ENCODE results near the gene NPTXR. TPM values are rescaled to one million over a fixed set of nuclear protein-coding genes. Genes with fewer than 3 reads are reported as not detected.

NPTXR gene
- total RNA-seq, 1 donor from 2014 or later, result 4.8 TPM

DNA sequence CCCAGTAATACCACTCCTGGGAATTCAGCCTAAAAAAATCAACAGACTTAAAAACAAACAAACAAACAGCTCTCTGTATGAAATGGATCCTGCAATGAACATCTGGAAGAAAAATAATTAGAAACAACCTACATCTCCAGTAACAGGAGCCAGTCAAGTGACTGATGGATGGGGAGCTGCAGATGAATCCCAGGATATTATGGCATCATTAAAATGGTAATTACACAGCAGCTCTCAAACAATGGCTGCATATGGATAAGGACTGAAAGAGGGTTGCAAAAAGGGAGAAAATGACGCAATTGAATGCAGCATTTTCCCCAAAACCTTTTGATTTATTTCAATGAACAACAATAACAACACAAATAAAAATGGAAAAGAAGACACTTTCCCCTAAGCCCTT, 4.1 kb downstream of the NPTXR start:
- Mint-ChIP-seq H3K4me3 (ENCODE audit: unreplicated experiment) (no peak overlapping the region), H3K27ac (ENCODE audit: unreplicated experiment) (no peak overlapping the region), H3K27me3 (ENCODE audit: unreplicated experiment) (peaks cover 49% of the 10 kb centered on the region)

DNA sequence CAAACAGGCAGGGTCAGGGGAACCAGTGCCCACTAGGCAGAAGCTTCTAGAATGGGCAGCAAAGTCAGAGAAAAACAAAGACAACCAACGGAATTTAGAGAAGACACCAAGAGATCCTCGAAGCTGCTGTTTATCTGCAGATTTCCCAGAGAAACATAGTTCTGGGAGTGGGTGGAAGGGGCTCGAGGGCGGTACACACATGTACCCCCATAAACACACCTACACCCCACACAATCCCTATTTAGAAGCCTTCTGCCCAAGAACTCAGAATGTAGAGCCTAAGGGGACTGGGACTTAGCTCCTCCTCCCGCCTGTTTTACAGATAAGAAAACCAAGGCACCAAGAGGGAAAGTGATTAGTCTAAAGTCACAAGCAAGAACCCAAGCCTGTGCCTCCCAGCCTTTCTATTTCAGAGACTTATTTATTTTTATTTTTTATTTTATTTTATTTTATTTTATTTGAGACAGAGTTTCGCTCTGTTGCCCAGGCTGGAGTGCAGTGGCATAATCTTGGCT, 6.4 kb downstream of the NPTXR start:
- peaks cover 2% of the 10 kb centered on the region for H3K4me1 Mint-ChIP-seq (ENCODE audit: unreplicated experiment)
- no peak overlapping the region for H3K4me3 Mint-ChIP-seq (ENCODE audit: unreplicated experiment)

More for the DNA sequence above, 4.1 kb downstream of the NPTXR start:
- TF ChIP-seq, protein P1, sequence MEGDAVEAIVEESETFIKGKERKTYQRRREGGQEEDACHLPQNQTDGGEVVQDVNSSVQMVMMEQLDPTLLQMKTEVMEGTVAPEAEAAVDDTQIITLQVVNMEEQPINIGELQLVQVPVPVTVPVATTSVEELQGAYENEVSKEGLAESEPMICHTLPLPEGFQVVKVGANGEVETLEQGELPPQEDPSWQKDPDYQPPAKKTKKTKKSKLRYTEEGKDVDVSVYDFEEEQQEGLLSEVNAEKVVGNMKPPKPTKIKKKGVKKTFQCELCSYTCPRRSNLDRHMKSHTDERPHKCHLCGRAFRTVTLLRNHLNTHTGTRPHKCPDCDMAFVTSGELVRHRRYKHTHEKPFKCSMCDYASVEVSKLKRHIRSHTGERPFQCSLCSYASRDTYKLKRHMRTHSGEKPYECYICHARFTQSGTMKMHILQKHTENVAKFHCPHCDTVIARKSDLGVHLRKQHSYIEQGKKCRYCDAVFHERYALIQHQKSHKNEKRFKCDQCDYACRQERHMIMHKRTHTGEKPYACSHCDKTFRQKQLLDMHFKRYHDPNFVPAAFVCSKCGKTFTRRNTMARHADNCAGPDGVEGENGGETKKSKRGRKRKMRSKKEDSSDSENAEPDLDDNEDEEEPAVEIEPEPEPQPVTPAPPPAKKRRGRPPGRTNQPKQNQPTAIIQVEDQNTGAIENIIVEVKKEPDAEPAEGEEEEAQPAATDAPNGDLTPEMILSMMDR (IDR thresholded peaks at IDR 0.05), result no peak
- Mint-ChIP-seq H3K9me3 (ENCODE audit: unreplicated experiment) (no peaks in the 10 kb centered on the region), H3K36me3 (ENCODE audit: unreplicated experiment) (no peaks in the 10 kb centered on the region), H3K4me1 (ENCODE audit: unreplicated experiment) (peaks cover 6% of the 10 kb centered on the region)
- DNase-seq (ENCODE audit: extremely low spot score, unreplicated experiment), result no peak

DNA sequence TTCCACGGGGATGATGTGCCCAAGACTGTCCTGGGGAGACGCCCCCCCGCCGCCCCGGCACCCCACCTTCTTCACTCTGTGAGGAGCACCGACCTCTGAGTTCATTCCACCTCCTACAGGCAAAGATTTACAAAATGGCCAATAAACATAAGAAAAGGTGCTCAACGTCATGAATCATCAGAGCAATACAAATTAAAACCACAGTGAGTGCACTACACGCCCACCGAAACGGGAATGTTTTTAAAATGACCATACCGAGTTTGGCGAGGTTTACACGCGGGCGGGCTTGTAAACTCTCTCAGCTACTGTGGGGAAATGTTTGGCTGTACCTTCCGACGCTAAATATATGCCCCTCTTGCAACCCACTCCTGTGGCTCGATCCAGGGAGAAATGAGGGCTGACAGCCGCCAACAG, 7.9 kb downstream of the NPTXR start:
- DNase-seq (ENCODE audit: extremely low spot score, unreplicated experiment), result no peak
- TF ChIP-seq, protein P1 (IDR thresholded peaks at IDR 0.05), result no peak
- H3K36me3 Mint-ChIP-seq (ENCODE audit: unreplicated experiment), result no peaks in the 10 kb centered on the region
- H3K4me1 Mint-ChIP-seq (ENCODE audit: unreplicated experiment), result no peaks in the 10 kb centered on the region
- H3K27me3 Mint-ChIP-seq (ENCODE audit: unreplicated experiment), result peaks cover 34% of the 10 kb centered on the region
- no peaks in the 10 kb centered on the region for H3K9me3 Mint-ChIP-seq (ENCODE audit: unreplicated experiment)
- H3K27ac Mint-ChIP-seq (ENCODE audit: unreplicated experiment), result no peak overlapping the region
- no peak overlapping the region for H3K4me3 Mint-ChIP-seq (ENCODE audit: unreplicated experiment)

More for the DNA sequence above, 6.4 kb downstream of the NPTXR start:
- peaks cover 44% of the 10 kb centered on the region for H3K27me3 Mint-ChIP-seq (ENCODE audit: unreplicated experiment)
- TF ChIP-seq, protein P1 (IDR thresholded peaks at IDR 0.05), result no peak
- no peaks in the 10 kb centered on the region for H3K36me3 Mint-ChIP-seq (ENCODE audit: unreplicated experiment)
- H3K9me3 Mint-ChIP-seq (ENCODE audit: unreplicated experiment), result no peaks in the 10 kb centered on the region
- no peak for DNase-seq (ENCODE audit: extremely low spot score, unreplicated experiment)
- no peak overlapping the region for H3K27ac Mint-ChIP-seq (ENCODE audit: unreplicated experiment)

DNA sequence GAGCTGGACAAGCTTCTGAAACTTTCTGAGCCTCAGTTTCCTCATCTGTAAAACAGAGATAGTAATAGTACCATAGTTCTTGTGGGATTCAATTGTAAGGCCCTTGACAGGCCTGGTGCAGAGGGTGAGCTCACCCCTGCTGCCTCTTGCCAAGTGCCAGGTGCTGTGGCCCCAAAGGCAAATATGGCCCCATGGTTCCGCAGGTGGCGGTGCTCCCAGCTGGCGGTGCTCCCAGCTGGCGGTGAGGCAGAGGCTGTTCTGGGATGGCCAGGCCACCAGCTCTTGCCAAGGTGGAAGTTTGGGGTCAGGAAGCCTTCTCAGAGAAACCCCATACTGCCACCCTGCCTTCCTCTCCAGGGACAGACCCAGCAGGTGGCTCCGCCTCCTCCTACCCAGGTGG, 8.8 kb downstream of the NPTXR start:
- no peaks in the 10 kb centered on the region for H3K4me1 Mint-ChIP-seq (ENCODE audit: unreplicated experiment)
- DNase-seq (ENCODE audit: extremely low spot score, unreplicated experiment), result no peak
- TF ChIP-seq, protein P1 (IDR thresholded peaks at IDR 0.05), result no peak
- no peak overlapping the region for H3K27ac Mint-ChIP-seq (ENCODE audit: unreplicated experiment)
- no peak overlapping the region for H3K4me3 Mint-ChIP-seq (ENCODE audit: unreplicated experiment)
- no peaks in the 10 kb centered on the region for H3K9me3 Mint-ChIP-seq (ENCODE audit: unreplicated experiment)
- H3K36me3 Mint-ChIP-seq (ENCODE audit: unreplicated experiment), result no peaks in the 10 kb centered on the region
- peaks cover 26% of the 10 kb centered on the region for H3K27me3 Mint-ChIP-seq (ENCODE audit: unreplicated experiment)

DNA sequence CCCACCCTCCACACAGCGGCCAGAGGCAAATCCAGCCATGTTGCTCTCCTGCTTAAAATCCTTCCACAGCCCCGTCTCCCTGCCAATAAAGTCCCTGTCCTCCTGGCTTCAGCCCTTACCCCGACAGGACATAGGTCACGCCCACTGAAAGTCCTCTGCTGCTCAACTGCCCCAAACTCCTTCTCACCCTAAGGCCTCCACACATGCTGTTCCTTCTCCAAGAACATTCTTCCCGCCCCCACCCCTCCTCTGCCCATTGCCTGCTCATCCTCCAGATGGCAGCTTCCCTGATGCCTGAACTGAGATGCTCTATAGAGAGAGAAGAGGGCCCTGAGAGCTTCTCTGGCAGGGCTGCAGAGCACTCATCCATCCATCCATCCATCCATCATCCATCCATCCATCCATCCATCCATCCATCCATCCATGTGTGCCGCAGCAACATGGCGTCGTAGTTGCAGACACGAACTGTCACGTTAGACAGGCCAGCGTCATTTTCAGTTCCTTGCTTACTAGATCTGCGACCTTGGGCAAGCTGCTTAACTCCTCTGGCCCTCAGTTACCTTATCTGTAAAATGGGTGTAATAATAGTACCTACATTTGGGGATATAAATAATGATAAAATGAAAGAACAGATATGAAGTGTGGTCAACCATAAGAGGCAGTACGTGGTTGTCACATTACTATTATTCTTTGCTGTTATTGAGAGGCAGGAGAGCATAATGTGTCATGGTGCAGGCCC, 9.4 kb downstream of the NPTXR start:
- Mint-ChIP-seq H3K4me1 (ENCODE audit: unreplicated experiment) (no peaks in the 10 kb centered on the region), H3K9me3 (ENCODE audit: unreplicated experiment) (no peaks in the 10 kb centered on the region), H3K27me3 (ENCODE audit: unreplicated experiment) (peaks cover 20% of the 10 kb centered on the region), H3K36me3 (ENCODE audit: unreplicated experiment) (no peaks in the 10 kb centered on the region), H3K4me3 (ENCODE audit: unreplicated experiment) (no peak overlapping the region), H3K27ac (ENCODE audit: unreplicated experiment) (no peak overlapping the region)
- DNase-seq (ENCODE audit: extremely low spot score, unreplicated experiment), result no peak
- TF ChIP-seq, protein P1 (IDR thresholded peaks at IDR 0.05), result no peak

All from osteocyte (in vitro differentiated cells).